Astrocyte (in vitro differentiated cells and primary cell): ENCODE results near the gene EID3.

ENCODE experiments used
- CTCF ChIP-seq: IDR thresholded peaks from 2 replicates; pipeline ENCODE4 v1.5.1; 2011; ENCODE audit warnings: low read depth, mild to moderate bottlenecking, inconsistent platforms, low read length, moderate library complexity; ENCODE audit not compliant: insufficient read depth
- EZH2 ChIP-seq: IDR thresholded peaks from 2 replicates; pipeline ENCODE4 v1.6.1; 2012; ENCODE audit warnings: mild to moderate bottlenecking, low read length, inconsistent platforms; ENCODE audit not compliant: insufficient read depth

GRCh38 chr12:104315326-104316224, 12.0 kb downstream of the EID3 start:
- TF ChIP-seq EZH2, result no peak
- no peak for TF ChIP-seq CTCF
